ENCODE results near the gene SOX5.
"Not testable (repeated sequence)": the region's sequence is repeated elsewhere in the genome, so short reads cannot be mapped to it uniquely, and the experiment has no call there.

The SOX5 gene

DNA sequence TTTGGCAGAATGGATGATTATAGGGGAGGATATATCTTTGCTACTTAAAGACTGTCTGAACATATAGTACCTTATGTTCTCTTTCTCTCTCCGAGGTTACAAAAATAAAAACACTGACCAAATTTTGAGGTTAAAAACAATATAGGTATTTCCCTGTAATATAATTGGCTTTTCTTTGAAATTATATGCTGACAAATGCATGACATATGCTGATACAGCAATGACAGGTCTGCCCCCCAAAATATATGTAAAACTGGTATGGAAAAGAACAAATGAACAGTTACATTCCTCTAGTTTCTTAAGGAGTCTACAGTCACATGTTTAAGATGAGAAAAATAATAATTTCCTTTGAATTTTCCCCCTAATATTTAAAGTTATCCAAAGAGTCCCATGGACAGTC, 405.7 kb downstream of the SOX5 start:
- no peak for DNase-seq (ENCODE audit: low read depth in 2 of 2)

DNA sequence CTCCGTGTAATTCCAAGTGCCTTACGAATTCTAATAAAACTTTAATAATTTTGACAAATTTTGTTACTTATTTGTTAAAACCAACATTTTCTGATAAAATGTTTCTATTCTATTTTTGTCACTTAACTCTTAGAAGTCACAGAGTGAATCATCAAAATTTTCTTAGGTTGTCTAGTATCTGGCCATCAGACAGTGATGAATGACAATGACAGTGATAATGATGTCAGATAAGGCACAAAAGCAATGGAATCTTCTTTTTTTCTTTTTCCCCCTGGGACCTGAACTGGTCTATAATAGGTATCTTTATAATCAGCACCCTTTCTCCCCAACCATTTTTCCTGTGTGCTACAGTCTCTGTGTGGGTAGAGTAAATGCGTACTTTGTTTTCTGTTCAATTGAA, 407.3 kb downstream of the SOX5 start:
- no peak for DNase-seq (ENCODE audit: low read depth in 2 of 2)

DNA sequence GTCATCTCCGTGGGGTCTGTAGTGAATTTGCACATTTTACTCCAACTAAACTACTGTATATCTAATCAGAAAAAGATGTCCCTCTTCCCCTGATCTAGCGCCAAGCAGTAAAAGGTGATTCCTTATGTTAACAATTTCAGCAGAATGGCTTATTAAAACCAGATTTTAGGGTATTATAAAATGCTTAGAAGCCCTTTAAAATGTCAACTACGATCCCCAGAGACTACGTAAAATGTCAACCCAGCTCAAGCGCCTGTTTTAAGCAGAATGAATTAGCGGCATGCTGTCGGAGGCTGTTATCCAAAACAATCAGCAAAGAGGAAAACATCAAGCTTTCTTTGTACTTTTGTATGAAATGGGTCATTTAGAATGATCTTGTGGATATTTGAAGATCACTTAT, 408.9 kb downstream of the SOX5 start:
- no peak for DNase-seq (ENCODE audit: low read depth in 2 of 2)

DNA sequence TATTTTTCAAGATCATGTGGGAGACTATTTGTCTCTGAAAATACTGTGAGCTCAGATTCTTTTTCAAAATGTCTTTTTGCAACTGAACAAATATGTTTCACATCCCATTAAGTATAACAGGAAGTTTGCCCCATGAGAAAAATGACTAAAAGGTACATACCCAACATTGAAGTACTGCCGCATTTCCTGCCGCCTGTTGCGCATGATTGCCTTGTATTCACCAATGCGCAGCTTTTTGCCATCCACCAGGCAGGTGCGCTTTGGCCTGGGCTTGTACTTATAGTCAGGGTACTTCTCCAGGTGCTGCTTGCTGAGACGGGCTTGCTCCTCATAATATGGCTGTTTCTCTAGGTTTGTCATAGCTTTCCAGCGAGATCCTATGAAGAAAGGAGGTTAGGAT, 413.2 kb downstream of the SOX5 start:
- DNase-seq (ENCODE audit: low read depth in 2 of 2), result no peak

DNA sequence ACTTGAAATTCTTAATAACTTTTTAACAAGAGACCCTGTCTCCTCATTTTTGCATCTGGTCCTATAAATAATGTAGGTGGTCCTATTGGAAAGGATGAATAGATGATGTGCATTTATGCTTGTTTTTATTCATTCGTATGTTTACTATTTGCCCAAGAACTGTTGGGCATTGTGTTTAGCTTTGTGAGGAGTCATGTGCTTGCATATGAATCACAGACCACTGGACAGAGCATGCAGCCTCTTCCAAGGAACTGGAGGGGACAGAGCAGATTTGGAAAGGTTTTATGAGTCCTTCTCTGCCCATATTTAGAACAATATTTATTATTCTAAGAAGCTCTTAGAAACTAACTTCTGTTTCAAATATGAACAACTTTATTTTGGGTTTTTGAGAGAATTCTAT, 414.0 kb downstream of the SOX5 start:
- DNase-seq (ENCODE audit: low read depth in 2 of 2), result no peak

DNA sequence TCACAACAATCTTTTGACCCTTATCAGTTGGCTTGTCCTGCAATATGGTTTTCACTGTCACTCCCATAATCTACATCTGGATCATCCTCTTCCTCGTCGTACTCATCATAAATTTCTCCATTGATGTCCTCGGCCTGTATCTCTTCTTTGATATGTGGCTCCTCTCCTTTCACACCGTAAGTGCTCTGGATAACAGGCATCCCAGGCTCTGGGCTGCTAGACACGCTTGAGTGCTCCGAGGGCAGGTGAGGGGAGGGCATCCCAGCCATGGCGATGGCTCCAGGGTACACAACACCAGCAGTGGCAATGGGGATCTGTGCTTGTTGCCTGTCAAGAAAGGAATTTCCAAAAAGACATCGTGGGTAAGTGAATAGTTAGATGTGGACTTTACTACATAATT, 415.3 kb downstream of the SOX5 start:
- no peak for DNase-seq (ENCODE audit: low read depth in 2 of 2)

DNA sequence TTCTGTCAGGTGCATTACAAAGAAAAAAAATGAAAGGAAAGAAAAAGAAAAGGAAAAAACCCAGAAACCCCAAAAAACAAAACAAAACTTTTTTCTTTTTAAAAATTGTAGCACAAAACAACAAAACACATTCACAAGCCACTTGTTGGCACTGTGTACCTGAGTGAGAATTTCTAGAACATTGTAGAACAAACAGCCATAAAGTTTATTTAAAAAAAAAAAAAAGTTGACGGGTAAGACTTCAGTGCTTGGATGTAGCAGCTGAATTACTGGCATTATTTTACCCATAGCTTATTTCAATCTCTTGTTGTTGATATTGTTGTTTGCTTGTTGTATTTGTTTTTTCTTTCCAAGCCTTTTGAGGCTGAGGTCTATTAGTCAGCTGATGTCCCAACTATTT, 415.8 kb downstream of the SOX5 start:
- no peak for DNase-seq (ENCODE audit: low read depth in 2 of 2)

DNA sequence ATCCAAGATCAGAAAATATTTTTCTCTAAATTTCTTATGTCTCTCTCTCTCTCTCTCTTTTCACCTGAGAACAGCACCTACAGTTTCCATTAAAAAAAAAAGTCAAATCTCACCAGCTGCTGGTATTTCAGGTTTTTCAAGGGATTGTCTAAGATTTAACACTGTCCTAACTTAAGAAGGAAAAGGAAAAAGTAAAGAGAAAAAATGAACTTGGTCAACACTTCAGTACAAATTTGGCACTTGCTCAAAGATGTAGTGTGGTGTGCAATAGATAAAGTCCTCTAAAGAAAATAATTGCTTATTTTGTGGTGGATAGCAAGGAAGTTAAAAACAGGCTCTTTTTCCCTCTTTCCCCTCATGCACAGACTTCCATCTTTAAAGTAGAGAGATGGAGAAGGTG, 416.2 kb downstream of the SOX5 start:
- DNase-seq (ENCODE audit: low read depth in 2 of 2), result no peak

DNA sequence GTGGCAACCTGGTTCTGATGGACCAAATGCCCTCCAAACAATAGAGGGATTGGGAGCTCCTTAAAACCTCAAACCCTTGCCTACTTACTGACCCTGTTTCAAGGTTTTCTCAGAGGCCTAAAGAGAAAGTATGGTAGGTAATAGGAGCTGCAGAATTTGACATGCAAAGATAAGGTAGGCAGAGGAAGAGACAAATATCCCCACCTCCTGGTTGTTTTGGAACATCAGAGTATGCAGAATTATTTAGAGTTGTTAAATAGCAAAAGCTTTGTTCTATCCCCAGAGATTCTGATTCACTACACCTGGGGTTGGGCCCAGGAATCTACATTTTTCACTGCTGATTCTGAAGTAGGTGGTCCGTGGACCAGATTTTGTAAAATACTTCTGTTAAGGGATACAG, 421.2 kb downstream of the SOX5 start:
- no peak for DNase-seq (ENCODE audit: low read depth in 2 of 2)

DNA sequence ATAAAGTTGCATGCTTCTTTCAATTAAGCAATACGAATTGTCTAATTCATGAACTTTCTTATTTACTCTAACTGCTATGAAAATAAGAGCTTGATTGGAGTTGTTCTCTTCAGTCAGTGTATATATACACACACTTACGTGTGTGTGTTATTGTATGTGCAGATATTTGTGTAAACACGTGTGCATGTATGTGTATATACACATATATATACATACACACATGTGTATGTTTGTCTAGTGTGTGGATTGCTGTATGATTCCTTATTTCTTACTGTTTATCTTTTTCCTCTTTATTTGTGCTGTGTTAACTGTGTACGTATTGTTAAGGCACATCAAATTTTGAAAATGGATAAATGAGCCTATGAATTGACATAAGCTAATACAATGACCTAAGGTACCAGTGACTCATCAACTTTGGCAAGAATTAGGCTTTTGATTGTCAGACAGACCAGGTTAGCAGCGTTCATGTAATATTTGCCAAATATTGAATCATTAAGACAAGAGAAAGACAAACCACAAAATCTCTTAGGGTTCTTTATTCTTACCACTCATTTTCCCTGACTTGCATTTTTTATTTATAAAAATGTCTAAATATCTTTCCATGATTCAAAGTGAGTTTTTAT, 423.9 kb downstream of the SOX5 start:
- DNase-seq (ENCODE audit: low read depth in 2 of 2), result no peak

DNA sequence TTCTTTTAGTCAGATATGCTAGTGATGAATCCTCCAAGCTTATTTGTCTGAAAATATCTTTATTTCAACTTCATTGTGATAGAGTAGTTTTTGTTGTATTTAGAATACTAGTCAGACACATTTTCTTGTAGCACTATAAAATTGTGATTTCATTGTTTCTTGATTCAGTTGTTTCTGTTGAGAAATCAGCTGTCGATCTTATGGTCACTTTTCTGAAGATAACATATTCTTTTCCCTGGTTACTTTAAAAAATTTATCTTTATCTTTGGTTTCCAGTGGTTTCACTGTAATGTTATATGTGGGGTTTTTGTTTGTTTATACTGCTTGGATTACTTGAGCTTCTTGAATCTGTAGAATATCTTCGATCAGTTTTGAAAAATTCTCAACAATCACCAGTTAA, 426.1 kb downstream of the SOX5 start:
- no peak for DNase-seq (ENCODE audit: low read depth in 2 of 2)

DNA sequence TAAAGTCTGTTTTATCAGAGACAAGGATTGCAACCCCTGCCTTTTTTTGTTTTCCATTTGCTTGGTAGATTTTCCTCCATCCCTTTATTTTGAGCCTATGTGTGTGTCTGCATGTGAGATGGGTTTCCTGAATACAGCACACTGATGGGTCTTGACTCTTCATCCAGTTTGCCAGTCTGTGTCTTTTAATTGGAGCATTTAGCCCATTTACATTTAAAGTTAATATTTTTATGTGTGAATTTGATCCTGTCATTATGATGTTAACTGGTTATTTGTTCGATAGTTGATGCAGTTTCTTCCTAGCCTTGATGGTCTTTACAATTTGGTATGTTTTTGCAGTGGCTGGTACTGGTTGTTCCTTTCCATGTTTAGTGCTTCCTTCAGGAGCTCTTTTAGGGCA, 430.0 kb downstream of the SOX5 start:
- DNase-seq (ENCODE audit: low read depth in 2 of 2), result not testable (repeated sequence)

DNA sequence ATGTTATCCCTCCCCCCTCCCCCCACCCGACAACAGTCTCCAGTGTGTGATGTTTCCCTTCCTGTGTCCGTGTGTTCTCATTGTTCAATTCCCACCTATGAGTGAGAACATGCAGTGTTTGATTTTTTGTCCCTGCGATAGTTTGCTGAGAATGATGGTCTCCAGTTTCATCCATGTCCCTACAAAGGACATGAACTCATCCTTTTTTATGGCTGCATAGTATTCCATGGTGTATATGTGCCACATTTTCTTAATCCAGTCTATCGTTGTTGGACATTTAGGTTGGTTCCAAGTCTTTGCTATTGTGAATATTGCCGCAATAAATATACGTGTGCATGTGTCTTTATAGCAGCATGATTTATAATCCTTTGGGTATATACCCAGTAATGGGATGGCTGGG, 433.7 kb downstream of the SOX5 start:
- not testable (repeated sequence) for DNase-seq (ENCODE audit: low read depth in 2 of 2)

DNA sequence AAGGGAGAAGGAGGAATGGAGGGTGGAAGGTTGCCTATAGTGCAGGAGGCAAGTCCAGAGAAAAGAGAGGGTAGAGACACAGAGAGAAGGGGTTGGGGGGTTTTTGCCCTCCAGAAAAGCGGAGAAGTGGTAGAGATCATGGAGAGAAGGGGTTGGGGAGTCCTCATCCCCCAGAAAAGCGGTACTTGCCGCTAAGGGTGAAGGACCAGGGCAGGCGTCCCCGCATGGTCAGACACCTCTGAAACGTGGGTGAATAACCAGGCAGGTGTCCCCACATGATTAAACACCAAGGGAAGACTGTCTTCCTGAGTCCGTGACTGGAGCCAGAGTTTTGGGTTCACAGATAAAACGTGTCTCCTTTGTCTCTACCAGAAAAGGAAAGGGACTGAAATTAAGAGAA, 439.0 kb downstream of the SOX5 start:
- no peak for DNase-seq (ENCODE audit: low read depth in 2 of 2)

DNA sequence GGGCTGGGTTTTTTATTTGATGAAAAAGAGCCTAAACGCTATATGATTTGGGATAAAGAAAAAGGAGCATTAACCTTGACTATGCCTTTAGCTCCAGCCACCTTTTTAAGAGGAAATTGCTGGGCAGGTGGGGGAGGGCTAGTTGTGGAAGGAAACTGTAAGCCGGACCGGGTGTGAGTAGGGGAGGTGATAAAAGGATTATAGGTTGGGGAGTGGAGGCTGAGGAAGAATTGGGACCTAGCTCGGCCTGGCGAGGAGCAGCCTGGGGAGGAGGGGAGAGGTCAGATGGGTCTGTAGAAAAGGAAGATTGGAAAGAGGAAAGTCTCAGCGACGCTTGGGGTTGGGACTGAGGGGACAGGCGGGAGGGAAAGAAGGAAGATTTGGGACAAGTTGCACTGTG, 439.6 kb downstream of the SOX5 start:
- DNase-seq (ENCODE audit: low read depth in 2 of 2), result not testable (repeated sequence)

DNA sequence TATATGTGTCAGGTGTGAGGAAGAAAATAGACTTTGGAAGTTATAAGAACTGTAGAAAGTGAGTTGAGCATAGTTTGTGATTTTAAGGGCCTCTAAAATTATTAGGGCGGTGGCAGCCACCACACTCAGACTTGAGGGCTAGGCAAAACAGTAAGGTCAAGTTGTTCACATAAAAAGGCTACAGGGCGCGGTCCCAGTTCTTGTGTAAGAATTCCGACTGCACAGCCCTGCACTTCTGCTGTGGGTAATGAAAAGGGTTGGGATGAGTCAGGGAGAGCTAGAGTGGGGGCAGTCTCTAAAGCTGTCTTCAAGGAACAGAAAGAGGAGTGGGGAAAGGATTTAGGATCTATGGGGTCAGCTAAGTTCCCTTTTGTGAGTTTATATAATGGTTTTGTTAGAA, 441.7 kb downstream of the SOX5 start:
- not testable (repeated sequence) for DNase-seq (ENCODE audit: low read depth in 2 of 2)

DNA sequence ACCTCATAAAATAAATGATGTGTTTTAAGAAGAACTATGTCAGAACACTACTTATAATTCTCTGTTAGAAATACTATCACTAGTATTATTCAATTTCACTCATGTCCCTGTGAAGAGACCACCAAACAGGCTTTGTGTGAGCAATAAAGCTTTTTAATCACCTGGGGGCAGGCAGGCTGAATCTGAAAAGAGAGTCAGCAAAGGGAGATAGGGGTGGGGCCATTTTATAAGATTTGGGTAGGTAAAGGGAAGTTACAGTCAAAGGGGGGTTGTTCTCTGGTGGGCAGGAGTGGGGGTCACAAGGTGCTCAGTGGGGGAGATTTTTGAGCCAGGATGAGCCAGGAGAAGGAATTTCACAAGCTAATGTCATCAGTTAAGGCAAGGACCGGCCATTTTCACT, 443.7 kb downstream of the SOX5 start:
- DNase-seq (ENCODE audit: low read depth in 2 of 2), result not testable (repeated sequence)

DNA sequence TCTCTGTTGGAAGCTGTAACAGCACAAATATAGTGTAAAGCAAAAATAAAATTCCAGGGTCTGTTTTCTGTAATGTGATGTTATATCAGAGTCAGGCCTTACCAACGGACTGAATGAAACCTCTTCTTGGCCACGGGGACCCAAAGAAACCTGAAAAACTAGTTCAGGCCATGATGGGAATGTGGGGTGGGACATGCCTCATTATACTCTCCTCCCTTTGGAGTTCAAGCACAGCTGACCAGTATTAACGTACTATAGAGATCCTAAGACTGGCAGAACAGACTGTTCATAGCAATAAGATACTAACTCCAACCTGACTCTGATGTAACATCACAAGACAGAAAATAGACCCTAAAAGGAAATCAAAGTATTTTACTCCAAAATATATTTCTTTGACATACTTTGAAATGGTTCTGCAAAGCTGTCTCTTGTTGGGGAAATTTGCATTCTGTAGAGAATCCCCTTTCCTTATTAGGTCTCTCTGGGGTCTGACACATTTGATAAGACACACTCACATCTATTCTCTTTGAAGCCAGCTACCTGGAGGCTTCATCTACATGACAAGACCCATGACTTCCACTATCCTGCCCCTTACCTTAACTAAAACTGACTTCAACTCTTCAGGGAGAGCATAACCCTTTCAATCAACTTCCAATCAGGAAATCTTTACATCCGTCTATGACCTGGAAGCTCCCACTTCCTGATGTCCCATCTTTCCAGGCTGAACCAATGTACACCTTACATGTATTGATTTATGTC, 444.6 kb downstream of the SOX5 start:
- DNase-seq (ENCODE audit: low read depth in 2 of 2), result no peak

DNA sequence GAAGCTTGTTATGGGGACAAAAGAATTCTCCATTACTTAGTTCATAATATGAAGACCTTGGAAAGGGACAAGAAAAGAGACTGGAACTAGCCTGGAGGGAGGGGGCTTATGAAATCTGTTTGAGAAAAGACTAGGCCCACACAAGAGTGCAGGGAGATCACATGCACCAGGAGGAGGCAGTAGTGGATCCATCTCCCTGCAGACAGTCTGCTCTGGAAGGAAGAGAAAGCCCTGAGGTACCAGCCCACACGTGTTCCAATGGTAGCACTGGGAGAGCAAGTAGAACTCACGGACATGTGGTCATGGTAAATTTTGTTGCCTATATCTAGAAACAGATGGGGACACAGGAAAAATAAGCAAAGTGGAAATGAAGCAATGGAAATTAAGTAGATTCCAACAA, 445.4 kb downstream of the SOX5 start:
- DNase-seq (ENCODE audit: low read depth in 2 of 2), result no peak

DNA sequence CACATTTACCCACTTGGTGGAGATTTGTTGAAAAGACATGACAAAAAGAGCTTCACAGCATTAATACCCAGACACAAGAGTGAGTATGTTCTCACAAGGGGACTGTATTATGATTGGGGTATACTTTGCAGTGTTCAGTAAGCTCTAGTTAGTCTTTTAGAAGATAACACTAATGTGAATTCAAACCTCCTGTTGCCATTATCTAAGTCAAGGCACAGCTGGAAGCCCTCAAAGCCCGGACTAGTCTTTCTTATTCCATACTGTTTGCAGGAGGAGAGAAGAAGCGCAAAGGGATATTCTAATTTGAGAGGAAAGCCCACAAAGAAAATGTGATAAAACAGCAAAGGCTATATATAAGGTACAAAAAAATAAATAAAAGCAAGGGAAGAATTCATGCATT, 445.9 kb downstream of the SOX5 start:
- DNase-seq (ENCODE audit: low read depth in 2 of 2), result no peak

DNA sequence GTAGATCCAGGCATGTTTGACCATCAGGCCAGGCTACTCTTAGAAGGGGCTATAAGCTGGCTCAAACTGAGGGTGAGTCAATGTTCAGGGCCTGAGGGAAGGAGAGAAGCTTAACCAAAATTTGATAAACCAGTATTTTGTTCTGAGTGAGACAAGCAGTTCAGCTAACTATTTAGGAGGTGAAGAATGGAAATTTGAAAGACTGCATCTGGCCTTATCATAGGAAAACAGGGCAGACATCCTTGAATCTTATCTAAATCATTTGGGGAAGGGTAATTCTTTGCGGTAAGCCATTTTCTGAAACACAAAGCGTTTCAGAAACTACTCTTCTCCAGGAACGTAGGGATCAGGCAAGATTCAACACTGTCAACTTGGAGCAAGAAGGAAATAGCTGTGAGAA, 447.2 kb downstream of the SOX5 start:
- DNase-seq (ENCODE audit: low read depth in 2 of 2), result no peak

DNA sequence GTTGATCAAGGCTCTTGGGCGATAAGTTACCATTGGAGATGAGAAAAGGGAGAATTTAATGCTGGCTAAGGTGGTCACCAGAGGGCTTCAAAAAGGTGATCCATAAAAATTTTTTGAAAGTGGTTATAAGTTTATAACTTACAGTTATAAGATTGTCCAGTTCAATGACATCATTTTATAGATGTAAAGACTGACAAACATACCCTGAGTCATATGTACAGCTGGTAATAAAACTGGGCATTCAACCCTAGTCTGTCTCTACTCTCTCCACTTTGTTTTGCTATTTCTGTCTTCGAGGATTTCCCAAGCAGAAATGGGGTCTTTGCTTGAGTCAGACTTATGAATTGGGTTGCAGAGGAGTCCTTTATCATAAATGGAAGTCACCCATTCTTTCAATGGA, 454.0 kb downstream of the SOX5 start:
- no peak for DNase-seq (ENCODE audit: low read depth in 2 of 2)

DNA sequence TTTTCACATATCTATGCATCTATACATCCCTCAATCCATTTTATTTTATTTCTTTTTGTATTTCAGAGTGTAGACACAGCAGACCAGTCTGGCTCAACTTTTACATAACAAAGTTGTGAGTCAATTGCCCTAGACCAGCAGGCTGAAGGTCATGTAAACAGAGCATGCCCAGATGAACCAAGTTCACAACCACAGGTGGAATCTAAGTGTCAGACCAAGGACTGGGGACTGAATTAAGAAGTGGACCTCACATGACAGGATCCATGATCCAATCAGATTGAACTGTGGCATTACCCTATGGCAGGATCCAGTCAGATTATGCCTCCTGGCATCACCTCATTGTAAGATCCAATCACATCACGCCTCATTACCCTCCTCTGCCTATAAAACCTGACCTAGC, 455.8 kb downstream of the SOX5 start:
- DNase-seq (ENCODE audit: low read depth in 2 of 2), result no peak

DNA sequence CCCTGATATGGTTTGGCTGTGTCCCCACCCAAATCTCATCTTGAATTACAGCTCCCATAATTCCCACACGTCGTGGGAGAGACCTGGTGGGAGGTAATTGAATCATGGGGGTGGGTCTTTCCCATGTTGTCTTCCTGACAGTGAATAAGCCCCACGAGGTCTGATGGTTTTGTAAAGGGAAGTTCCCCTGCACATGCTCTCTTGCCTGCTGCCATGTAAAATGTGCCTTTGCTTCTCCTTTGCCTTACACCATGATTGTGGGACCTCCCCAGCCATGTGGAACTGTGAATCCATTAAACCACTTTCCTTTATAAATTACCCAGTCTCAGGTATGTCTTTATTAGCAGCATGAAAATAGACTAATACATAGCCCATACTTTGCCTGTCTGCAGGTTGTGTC, 458.4 kb downstream of the SOX5 start:
- not testable (repeated sequence) for DNase-seq (ENCODE audit: low read depth in 2 of 2)
